HepG2 (cell line): ENCODE data around the gene FBXL4.

ENCODE experiments used
- CEBPB ChIP-seq: IDR thresholded peaks from 2 replicates; pipeline ENCODE4 v1.6.1; 2011; ENCODE audit warnings: low read depth, low read length, improper control_type of control experiment, borderline replicate concordance
- CHD2 ChIP-seq: IDR thresholded peaks from 2 replicates; pipeline ENCODE4 v1.6.1; 2011; ENCODE audit warnings: low read depth, low read length, improper control_type of control experiment
- EZH2 ChIP-seq: conservative IDR thresholded peaks from 2 replicates; pipeline ENCODE4 v1.6.1; 2012; ENCODE audit warnings: mild to moderate bottlenecking, low read depth, low read length, moderate library complexity
- GMEB2 ChIP-seq: IDR thresholded peaks from 2 replicates; pipeline ENCODE4 v1.6.1; 2016; ENCODE audit warnings: missing biosample characterization, missing genetic modification reagents, low read depth
- HDAC1 ChIP-seq: sonication (generic); formaldehyde crosslinking; IDR thresholded peaks from 2 replicates; pipeline ENCODE4 v1.5.1; 2020; ENCODE audit warnings: mild to moderate bottlenecking, missing genetic modification reagents
- KDM1A ChIP-seq: IDR thresholded peaks from 2 replicates; pipeline ENCODE4 v1.6.1; 2016; ENCODE audit warnings: missing compliant biosample characterization
- NPAS2 ChIP-seq: sonication (generic); formaldehyde crosslinking; IDR thresholded peaks from 2 replicates; pipeline ENCODE4 v1.8.0; 2022; ENCODE audit warnings: mild to moderate bottlenecking, missing genetic modification reagents, borderline replicate concordance
- ONECUT2 ChIP-seq: sonication (generic); formaldehyde crosslinking; IDR thresholded peaks from 2 replicates; pipeline ENCODE4 v1.4.0; 2020; ENCODE audit warnings: missing genetic modification reagents
- TBX3 ChIP-seq: fragments of 450-650 bp; IDR thresholded peaks from 2 replicates; pipeline ENCODE4 v1.6.1; 2017; ENCODE audit warnings: antibody characterized with exemption, mild to moderate bottlenecking, inconsistent platforms, borderline replicate concordance
- TEAD3 ChIP-seq: optimal IDR thresholded peaks from 2 replicates; pipeline ENCODE3; 2016; ENCODE audit warnings: borderline replicate concordance
- THAP11 ChIP-seq: IDR thresholded peaks from 2 replicates; pipeline ENCODE4 v1.6.1; 2016; ENCODE audit warnings: missing biosample characterization, missing genetic modification reagents
- TF ChIP-seq, protein P1 (sequence below): sonication (generic); formaldehyde crosslinking; IDR thresholded peaks from 2 replicates; pipeline ENCODE4 v1.5.0; 2020; ENCODE audit warnings: mild to moderate bottlenecking, missing genetic modification reagents, moderate library complexity

GRCh38 chr6:98905759-98906158, 42.0 kb downstream of the FBXL4 start:
- TF ChIP-seq GMEB2 (CRISPR knock-in tag) (no peak), TEAD3 (CRISPR knock-in tag) (no peak), TBX3 (no peak), KDM1A (CRISPR knock-in tag) (no peak), ONECUT2 (CRISPR knock-in tag) (no peak), THAP11 (CRISPR knock-in tag) (no peak), NPAS2 (CRISPR knock-in tag) (no peak), CHD2 (no peak), CEBPB (no peak), HDAC1 (CRISPR knock-in tag) (no peak), EZH2 (no peak)
- TF ChIP-seq, protein P1, sequence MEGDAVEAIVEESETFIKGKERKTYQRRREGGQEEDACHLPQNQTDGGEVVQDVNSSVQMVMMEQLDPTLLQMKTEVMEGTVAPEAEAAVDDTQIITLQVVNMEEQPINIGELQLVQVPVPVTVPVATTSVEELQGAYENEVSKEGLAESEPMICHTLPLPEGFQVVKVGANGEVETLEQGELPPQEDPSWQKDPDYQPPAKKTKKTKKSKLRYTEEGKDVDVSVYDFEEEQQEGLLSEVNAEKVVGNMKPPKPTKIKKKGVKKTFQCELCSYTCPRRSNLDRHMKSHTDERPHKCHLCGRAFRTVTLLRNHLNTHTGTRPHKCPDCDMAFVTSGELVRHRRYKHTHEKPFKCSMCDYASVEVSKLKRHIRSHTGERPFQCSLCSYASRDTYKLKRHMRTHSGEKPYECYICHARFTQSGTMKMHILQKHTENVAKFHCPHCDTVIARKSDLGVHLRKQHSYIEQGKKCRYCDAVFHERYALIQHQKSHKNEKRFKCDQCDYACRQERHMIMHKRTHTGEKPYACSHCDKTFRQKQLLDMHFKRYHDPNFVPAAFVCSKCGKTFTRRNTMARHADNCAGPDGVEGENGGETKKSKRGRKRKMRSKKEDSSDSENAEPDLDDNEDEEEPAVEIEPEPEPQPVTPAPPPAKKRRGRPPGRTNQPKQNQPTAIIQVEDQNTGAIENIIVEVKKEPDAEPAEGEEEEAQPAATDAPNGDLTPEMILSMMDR (CRISPR knock-in tag), result no peak
